Activated CD4-positive, CD25-positive, alpha-beta regulatory T cell (primary cell): ENCODE measurements around the gene CNTROB.
A peak's percentile ranks its signal among the peaks of the same experiment; 100 is the strongest.

Source experiments
- DNase-seq, 4 experiments: peaks; one replicate each; lab custom pipeline; 2025; lab: John Stamatoyannopoulos, UW

Gene CNTROB

DNA sequence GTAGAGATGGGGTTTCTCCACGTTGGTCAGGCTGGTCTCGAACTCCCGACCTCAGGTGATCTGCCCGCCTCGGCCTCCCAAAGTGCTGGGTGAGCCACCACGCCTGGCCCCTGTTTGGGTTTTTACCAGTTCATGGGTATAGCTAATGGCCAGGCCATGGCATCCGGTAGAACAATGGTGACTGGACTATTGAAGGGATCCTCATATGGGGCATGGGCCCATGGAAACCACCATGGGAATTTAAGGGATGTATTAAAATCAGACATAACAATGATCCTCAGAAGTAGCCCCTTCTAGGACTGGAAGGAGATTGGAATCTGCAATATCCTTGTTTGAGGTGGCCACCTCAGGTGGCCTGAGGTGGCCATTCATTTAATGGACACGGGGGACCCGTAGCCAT lies 52.9 kb downstream of the CNTROB start:
- no peak for DNase-seq

GRCh38 chr17:7987112-7987893 lies 55.3 kb downstream of the CNTROB start:
- no peak for DNase-seq

DNA sequence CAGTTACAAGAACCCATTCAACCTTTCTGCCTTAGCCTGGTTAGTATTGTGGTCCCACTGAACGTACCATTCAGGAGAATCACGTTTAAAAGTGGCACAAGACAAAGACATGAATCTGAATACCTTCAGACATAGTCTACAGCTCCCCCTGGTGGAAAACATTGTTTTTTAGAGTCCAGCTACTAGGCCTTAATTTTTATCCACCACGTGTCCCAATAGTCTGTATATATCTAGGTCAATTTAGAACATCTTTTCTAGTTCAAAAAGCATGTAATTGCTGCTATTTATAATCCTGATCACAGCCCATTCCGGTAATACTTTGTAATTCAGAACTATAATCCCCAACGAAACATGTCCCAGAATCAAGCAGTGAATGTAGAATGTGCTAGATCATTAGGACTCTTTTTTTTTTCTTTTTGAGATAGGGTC lies 56.8 kb downstream of the CNTROB start:
- DNase-seq: peak in 1 of 4 experiments; percentile 19

DNA sequence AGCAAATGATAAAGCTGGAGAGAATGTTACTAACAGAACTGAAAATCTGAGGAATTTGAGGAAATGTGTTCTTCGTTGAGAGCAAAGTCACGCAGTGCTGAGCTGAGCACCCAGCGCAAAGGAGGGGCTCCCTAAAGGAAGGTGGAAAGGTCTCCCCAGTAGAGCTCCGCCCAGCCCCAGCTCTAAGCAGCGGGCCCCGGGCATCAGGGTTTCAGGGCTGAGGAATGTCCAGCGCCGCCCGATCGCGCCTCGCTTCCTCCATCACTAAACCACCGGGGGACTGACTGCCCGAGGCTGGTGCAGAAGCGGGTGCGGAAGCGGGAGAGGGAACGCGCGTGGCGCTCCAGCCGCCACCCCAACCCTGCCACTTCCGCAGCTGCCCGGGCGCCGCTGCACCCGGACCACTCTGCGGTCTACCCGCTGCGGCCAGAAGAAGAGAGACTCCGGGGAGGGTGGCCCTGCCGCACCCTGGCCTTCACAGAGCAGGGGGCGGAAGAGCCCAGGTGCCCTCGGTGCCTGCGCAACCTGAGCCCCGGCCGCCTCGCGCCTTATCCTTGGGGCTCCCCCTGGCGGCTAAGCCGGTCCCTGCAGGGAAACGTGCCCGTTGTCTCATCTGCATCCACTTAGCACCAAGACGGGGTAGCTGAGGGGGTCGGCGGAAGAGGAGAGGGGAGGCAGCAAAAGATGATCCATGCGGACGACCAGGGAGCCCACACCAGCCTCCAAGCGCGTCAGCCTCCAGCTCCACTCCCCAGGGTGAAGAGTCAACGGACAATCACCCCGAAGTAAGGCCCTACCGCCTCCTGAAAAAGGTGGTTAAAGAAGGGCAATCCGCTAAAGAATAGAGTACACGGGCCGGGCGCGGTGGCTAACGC lies 58.0 kb downstream of the CNTROB start:
- DNase-seq: peak; percentile 80 to 98 (median 91)

GRCh38 chr17:7992516-7992915 lies 60.5 kb downstream of the CNTROB start:
- no peak for DNase-seq

DNA sequence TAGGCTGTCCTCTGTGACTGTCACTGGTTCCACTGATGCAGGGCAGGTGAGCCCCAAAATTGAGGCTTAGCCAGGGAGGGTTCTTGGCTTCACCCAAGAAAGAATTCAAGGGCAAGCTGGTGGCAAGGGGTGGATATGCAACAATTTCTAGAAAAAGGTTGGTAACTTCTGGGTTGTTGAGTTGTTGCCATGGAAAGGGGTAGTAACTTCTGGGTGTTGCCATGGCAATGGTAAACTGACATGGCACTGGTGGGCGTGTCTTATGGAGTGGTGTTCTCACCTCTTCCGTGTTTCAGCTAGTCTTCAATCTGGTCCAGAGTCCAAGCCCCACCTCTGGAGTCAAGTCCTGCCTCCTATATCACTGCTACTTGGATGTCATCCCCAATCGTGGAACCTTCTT lies 60.9 kb downstream of the CNTROB start:
- DNase-seq: no peak

DNA sequence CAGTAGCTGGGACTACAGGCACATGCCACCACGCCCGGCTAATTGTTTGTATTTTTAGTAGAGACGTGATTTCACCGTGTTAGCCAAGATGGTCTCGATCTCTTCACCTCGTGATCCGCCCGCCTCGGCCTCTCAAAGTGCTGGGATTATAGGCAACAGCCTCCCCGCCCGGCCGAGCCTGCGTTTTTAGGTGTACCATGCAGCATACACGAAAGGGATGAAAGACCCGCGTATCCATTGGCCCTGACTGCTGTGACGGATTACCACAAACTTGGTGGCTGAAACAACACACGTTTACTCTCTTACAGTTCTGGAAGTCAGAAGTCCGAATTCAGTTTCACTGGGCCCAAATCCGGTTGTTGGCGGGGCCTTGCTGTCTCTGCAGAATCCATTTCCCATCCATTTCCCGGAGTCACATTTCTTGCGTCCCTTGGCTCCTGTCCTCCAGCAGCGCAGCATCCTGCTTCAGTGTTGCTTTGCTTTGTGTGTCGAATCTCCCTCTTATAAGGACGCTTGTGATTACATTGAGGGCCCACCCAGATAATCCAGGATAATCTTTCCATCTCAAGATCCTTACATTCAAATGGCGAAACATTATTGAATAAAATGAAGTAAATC lies 62.1 kb downstream of the CNTROB start:
- no peak for DNase-seq

- DNase-seq: no peak
These were observed 63.7 kb downstream of the CNTROB start for GRCh38 chr17:7995724-7996123.

DNA sequence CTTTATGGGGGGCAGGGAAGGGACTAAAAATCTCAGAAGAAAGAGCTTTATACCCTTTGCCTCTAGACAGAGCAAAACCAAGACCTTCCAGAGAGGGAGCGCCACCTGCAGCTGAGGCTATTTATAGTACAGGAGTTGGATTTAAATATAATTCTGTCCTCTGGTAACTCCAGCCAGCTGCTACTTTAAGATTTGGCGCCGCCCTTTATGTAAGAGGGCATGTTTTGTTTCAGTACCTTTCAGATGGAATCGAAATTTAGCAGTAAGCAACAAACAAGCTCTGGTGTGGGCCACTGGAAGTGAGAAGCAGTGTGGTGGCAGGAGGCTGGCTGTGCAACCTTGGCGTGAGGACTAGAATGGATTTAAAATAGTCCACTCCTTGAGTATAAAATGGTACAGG lies 65.2 kb downstream of the CNTROB start:
- no peak for DNase-seq
